Fibroblast of the aortic adventitia (primary cell): ENCODE measurements around the gene ZFC3H1. TPM values are rescaled to one million over a fixed set of nuclear protein-coding genes. Genes with fewer than 3 reads are reported as not detected.
"Not testable (repeated sequence)": the region's sequence is repeated elsewhere in the genome, so short reads cannot be mapped to it uniquely, and the experiment has no call there.

Source experiments
- DNase-seq: peaks from one replicate; pipeline ENCODE4 v3.0.0-alpha.2; 2010; ENCODE audit warnings: low read depth
- H3K4me3 ChIP-seq: 2 replicates; pipeline ENCODE4 v1.5.1; 2011; ENCODE audit warnings: low read depth, mild to moderate bottlenecking, control low read depth, low read length, moderate library complexity
- CTCF ChIP-seq: IDR thresholded peaks from 2 replicates; pipeline ENCODE4 v1.5.1; 2011; ENCODE audit warnings: mild to moderate bottlenecking, low read length, control low read depth, inconsistent platforms; ENCODE audit not compliant: insufficient read depth
- total RNA-seq: library from RNA; depleted of rRNA; stranded (reverse); fragments of >200 nt; gene quantifications from 2 replicates; pipeline ENCODE4 v1.2.3, GENCODE V29; 2012; ENCODE audit warnings: low replicate concordance

Gene ZFC3H1
- total RNA-seq, 1 donor = 54.1 TPM

DNA sequence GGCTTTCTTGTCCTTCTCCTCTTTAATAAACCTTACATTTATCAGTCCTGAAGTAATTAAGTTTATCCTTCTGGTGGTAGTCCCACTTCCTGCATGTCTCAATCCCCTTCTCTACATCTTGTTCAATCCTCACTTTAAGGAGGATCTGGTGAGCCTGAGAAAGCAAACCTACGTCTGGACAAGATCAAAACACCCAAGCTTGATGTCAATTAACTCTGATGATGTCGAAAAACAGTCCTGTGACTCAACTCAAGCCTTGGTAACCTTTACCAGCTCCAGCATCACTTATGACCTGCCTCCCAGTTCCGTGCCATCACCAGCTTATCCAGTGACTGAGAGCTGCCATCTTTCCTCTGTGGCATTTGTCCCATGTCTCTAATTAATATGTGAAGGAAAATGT lies 79.3 kb downstream of the ZFC3H1 start:
- TF ChIP-seq CTCF = no peak
- DNase-seq = no peak
- no peak overlapping the region for H3K4me3 ChIP-seq

DNA sequence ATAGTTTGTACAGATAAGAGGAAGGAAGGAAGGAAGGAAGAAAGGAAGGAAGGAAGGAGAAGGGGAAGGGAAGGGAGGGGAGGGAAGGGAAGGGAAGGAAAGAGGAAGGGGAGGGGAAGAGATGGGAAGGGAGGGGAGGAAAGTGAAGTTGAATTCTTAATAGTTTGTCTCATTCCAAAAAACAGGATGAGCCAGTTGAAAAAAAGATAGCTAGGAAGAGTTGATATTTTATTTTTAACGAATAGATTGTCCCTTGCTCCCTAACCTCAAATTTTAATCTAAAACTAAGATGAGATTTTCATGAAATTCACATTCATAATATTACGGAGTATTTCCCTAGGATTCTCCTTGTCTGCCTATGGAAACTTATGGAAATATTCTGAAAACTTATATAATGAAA lies 80.7 kb downstream of the ZFC3H1 start:
- no peak for DNase-seq
- H3K4me3 ChIP-seq = no peak overlapping the region
- TF ChIP-seq CTCF = no peak

DNA sequence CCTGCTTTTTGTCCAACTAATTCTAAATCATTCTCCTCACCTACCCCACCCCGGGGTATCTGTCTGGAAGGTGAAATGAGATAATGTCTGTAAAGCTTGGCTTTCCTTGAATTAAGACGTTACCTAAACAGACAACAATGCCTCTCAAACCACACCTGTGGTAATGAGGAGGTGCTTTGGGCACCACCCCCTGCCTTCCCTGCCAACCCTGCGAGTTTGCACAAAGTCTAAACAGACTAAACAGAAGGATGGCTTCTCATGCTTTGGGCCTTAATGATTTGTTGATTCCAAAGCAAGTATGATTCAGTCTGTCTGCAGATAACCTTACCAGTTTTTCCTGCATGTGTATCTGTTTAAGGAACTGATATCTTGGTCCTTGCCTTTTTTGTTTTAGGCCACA lies 82.4 kb downstream of the ZFC3H1 start:
- DNase-seq = no peak
- no peak for TF ChIP-seq CTCF

GRCh38 chr12:71578694-71579258 lies 84.9 kb downstream of the ZFC3H1 start:
- no peak overlapping the region for H3K4me3 ChIP-seq
- no peak for TF ChIP-seq CTCF
- DNase-seq = no peak

More for the DNA sequence above, 82.4 kb downstream of the ZFC3H1 start:
- H3K4me3 ChIP-seq = no peak overlapping the region

- DNase-seq = no peak
- no peak overlapping the region for H3K4me3 ChIP-seq
- TF ChIP-seq CTCF = no peak
Measured at GRCh38 chr12:71576496-71576895, 87.2 kb downstream of the ZFC3H1 start.

DNA sequence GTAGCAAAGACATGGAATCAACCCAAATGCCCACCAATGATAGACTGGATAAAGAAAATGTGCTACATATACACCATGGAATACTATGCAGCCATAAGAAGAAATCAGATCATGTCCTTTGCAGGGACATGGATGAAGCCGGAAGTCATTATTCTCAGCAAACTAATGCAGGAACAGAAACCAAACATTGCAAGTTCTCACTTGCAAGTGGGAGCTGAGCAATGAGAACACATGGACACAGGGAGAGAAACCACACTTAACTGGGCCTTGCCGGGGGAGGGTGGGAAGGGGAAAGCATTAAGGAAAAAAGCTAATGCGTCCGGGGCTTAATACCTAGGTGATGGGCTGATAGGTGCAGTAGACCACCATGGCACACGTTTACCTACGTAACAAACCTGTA lies 93.8 kb downstream of the ZFC3H1 start:
- DNase-seq, H3K4me3 ChIP-seq: not testable (repeated sequence)

DNA sequence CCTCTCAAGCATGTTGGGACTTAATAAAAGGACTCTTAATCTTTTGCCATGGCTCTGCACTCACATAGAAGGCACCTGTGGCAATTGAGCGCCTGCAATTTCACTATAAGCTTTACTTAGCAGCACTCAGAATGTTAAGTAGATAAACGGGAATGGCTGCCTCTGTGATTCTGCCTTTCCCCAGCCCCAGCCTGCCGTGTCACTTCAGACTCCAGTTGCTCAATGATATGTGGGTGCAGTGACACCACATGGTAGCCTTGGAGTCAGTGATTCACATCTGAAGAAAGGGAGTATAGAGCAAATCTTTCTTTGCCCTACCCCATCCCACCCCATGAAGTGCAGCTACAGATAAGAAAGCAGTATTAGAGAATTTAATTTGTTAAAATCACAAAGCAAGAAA lies 96.1 kb downstream of the ZFC3H1 start:
- no peak for TF ChIP-seq CTCF
- H3K4me3 ChIP-seq = no peak overlapping the region
- DNase-seq = no peak
